HG02759 (cell line): ENCODE measurements around the gene ADAMTS2.
"Not testable (repeated sequence)": the region's sequence is repeated elsewhere in the genome, so short reads cannot be mapped to it uniquely, and the experiment has no call there.

Experiments used
- ATAC-seq: cut with Tn5 transposase; IDR thresholded peaks from one replicate; pipeline ENCODE4 v1.9.1; 2021; ENCODE audit warnings: mild to moderate bottlenecking, moderate library complexity; ENCODE audit not compliant: unreplicated experiment

The ADAMTS2 gene

DNA sequence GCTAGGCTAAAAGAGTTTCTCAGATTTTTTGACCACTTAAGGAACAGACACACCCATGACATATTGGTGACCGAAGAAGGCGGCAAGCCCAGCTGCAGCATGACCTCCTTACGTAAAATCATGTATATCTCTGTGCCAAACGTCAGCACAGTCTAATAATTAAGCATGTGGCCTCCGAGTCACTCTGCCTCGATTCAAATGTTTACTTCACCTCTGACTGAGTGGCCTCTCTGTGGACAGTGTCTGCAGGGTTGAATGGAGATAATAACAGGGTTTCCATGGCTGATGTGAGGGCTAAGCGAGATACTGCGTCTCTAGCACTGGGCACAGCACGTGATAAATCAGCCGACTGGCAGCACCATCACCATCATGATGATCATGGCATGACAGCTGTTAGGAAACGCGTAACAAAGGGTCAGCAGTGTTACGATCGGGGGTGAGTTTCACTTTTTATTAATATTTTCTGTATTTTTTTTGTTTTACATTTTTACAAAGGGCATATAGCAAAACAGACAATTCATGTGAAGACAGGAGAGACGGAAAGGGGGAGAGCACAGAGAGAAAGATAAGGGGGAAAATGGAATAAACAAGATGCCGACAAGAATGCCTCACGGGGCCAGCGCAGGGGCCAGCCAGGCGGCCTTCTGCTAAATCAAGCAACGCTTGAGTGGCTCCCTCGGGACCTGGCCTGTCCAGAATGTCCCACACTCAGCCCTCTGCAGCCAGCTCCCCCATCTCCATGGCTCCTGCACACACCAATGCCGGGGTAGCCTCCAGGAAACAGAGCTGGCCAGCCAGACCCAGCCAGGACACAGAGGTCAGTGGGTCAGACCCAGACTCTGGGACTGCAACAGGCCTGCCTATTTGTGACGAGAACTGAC lies 60.3 kb downstream of the ADAMTS2 start:
- no peak for ATAC-seq

DNA sequence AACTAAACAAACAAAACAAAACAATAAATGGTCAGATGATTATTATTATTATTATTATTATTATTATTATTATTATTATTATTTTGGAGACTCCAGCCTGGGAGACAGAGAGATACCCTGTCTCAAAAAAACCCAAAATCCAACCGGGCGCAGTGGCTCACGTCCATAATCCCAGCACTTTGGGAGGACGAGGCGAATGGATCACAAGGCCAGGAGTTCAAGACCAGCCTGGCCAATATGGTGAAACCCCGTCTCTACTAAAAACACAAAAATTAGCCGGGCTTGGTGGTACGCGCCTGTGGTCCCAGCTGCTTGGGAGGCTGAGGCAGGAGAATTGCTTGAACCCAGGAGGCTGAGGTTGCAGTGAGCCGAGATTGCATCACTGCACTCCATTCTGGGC lies 61.4 kb downstream of the ADAMTS2 start:
- not testable (repeated sequence) for ATAC-seq

DNA sequence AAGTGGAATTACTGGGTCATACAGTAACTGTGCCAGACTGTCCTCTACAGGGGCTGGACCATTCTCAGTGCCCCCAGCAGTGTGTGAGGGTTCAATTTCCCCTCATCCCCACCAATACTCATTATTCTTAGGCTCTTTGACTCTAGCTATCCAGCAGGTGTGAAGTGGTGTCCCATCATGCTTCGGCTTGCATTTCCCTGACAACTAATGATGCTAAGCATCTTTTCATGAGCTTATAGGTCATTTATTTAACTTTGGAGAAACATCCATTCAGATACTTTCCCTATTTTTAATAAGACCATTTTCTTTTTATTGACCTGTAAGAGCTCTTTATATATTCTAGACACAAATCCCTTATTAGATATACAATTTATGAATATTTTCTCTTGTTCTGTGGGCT lies 63.6 kb downstream of the ADAMTS2 start:
- ATAC-seq = no peak

DNA sequence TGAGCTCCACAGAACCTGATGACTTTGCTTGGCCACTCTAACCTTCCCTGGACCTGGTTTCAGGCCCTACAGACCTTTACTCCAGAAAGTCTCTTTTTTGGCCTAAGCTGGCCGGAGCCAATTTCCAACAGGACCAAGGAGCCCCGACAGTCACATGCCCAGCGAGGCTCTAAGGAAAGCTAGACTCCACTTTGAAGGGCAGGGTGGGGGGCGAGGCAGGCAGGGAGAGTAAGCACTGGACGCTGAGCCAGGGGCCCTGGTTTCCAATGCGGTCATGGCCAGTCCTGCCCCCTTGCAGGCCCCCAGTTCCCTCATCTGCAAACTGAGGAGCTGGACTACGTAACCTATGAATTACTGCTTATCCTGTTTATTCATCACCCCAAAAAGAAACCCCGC lies 65.2 kb downstream of the ADAMTS2 start:
- no peak for ATAC-seq

DNA sequence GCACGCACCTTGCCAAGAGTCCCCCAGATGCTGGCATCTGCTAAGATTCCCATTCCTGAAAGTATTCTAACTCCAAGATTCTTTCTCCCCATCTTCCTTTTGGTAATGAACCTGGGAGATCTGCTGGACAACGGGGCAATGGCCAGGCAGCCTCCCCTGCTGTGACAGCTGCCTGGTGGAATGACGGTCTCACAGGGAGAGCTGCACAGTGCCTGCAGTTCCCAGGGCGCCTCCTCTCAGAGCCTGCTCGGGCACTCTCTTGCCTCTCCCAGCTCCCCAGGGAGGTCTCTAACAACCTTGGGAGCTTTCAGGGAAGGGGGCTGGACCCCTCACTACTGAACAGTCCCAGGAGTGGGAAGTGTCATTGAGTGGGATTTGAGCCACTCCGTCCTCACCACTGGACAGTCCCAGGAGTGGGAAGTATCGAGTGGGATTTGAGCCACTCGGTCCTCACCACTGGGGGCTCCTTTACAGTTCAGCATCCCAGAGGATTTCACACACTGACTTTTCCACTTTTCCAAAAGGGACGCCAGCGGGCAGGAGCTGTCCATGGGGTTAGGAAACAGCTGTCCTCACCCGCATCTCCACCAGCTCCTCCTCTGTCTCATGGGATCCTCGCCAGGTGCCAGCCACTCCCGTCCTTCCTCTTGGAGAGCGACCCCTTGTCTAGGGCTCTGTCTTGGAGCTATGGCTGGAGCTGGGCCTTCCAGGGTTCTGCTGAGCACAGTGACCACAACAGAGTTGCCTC lies 65.7 kb downstream of the ADAMTS2 start:
- no peak for ATAC-seq

DNA sequence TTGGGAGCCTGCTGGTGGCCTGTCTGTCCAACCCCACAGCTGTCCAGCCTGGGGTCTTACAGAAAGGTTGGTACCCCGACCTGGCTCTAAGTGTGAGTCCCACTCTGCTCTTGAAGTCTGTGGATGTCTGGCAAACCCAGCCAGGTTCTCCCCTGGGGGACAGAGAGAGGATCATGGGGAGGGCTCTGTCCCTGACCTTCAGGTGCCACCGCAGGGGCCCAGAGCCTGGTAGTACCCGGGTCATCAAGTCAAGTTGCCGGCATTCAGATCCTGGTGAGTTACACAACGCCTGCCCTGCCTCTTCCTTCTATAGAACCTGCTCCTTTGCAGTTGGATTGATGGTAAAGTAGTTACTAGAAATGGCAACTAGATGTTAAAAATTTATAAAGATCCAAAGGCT lies 66.7 kb downstream of the ADAMTS2 start:
- ATAC-seq = no peak

DNA sequence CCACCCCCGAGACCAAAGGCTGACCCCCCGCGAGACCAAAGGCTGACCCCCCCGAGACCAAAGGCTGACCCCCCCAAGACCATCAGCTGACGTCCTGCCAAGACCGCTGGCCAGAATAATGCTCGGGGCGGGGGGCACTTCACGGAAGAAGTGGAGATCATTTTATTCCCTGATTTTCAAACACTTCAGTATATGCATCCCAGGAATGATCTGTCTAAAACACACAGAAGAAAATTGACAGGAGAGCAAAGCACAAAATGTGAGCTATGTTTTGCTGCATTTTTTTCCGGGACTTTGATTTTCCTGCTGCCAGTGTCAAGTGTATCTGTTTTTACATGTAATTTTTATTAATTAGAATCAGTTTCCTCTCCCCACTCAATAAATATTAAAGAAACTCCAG lies 67.1 kb downstream of the ADAMTS2 start:
- no peak for ATAC-seq

DNA sequence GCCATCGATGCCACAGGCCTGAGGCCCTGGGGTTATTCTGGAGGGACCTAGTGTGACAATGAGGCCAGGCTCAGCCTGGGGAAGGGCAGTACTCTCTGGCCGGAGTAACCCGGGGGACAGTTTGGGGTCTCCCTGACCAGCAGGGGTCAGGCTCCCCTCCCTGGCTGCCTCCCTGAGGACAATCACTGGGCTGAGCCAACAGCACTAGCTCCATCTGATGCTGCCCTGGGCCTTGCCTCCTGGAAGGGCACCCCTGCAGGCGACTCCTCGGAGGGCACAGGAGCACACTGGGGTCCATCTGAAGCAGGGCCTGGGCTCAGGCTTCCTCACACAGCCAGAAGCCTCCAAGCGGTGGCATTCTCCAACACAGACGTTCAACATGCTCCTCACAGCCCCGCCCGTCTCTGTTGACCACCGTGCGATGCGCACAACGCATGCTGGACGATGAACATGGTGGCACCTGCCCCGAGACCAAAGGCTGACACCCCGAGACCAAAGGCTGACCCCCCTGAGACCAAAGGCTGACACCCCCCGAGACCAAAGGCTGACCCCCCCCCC lies 68.3 kb downstream of the ADAMTS2 start:
- ATAC-seq = no peak

DNA sequence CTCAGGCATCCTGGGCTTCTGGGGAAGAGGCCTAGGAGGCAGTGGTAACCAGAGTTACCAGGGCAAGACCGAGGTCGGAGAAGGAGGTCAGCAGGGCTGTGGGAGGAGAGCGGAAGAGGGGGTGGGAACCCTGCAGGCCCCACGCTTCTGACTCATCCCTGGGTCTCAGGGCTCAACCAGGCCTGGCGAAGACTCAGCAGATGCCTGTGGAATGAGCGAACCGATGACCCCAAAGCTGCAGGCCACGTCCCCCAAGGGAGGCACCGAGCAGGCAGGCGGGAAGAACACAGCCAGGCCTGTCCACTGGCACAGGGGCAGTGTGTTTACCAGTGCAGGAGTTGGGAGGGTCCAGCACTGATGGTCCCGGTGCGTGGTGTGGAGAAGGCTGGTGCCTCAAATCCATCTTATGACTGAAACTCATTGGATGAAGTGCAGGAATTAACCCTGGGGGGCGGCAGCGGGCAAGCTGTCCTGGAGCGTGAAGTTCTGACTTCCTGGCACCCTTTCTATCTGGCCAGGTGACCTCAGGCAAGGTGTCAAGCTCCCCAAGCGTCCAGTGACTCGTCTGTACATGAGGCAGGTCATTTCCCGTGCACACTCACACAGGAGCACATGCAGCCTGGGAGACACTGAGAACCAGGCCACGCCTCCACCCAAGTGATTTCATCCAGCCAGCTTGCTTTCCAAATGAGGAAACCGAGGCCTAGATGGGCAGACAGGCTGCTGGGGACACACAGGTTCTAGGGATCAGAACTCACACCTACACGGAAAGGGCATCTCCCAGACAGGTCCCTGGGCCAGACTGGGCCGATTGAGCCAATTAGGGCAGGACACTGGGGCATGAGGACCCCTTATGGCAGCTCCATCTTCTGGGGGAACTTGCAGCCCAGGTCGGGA lies 69.1 kb downstream of the ADAMTS2 start:
- ATAC-seq = no peak

DNA sequence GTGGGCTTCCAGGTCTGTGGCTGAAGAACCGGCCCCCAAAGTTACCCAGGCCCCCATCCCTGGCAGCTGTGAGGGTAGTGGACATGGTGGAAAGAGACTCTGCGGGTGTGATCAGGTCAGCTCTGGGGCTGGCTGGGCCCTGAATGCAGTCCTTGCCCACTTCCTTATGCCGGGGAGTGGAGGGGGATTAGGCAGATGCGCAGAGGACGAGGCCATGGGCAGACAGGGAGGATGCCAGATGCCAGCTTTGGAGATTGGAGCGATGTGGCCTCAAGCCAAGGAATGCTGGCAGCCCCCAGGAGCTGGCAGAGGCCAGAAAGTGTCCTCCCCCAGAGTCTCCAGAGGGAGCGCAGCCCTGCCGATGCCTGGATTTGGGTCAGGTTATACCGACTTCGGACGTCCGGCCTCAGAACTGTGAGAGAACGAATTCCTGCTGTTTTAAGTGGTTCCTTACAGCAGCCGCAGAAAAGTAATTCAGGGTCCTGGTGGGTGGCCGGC lies 69.8 kb downstream of the ADAMTS2 start:
- ATAC-seq = no peak

DNA sequence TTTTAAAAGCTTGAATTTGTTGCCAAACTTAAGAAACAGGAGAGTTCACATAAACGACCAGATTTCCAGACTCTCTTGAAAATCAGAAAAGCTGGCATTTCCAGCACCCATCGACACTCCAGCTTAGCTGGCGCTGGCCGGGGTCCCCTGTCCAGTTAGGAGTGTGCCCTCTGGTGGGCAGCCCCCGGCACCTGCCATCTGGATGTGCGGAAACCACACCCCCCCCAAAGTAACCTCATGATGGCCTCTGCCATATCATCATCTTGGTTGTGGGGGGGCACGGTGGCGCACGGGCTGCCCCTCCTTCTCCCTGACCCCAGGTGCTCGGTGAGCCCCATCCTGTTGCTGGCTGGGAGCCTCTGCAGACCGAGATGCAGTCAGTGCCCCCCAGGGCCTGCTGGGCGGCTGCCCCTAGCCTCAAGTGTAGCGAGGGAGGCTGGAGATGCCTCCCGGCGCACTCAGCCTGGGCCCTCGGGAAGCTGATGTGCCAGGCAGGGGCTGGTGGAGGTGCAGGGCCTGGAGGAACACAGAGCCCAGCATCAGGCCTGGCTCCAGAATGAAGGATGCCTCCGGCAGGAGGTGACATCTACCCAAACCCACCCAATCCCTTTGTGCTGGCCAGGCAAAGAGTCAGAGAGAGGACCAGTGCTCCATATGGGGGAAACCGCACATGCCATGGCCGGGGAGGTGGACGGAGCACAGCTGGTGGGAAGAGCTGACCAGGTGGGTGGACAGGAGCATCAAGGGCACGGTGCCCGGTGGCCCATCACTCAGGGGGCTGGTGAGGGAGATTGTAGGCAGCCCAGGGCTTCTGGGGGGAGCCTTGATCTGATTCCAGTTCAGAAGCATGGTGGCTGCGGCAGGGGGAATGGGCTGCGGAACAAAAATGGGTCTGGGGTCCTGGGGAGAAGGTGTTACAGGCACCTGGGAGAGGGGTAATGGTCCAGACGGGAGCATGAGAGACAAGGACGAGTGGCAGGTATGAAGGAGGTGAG lies 70.6 kb downstream of the ADAMTS2 start:
- ATAC-seq = no peak

DNA sequence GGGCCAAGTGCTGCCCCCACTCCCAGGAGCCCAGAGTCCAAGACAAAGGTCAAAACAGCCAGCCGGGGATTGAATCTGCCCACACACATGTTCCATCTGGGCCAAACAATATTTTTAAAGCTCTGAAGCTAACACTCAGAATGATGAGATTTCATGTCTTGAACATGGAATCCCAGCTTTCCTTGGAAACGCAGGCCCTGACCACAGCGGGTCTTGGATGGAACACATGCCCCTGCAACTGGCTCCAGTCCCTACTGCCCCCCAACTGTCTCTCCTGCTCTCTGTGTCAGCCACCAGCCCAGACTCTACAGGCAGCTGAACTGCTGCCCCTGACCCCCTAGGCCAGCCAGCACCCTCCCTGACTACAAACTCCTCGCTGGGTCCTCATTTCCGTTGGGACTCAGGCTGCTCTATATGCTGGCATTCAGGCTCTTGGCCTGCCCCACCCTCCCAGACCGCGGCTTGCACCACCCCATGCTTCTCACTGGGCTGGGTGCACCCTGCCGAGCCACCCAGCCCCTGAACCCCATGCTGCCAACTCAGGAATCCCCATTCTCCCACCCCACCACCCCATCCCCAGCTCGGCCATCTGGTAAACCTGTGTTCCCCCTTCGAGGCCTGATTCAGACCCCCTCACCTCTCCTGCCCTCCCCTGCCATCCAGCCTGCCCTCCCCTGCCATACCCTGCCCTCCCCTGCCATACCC lies 71.7 kb downstream of the ADAMTS2 start:
- no peak for ATAC-seq

DNA sequence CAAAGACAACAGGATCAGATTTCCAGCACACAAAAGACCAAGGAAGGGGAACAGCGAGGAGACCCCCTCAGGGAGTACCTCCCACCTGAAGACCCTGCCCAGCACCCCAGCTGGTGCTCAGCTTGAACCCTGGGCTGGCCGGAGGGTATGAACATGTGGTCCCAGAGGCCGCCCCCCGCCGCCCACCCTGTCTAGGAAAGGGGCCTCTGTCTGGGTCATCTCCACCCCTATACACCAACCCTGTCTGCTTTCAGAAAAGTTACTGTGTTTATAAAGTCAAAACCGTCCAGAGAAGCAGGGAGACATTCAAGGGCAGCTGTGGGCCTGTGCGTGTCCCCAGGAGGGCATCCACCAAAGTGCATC lies 72.2 kb downstream of the ADAMTS2 start:
- no peak for ATAC-seq

DNA sequence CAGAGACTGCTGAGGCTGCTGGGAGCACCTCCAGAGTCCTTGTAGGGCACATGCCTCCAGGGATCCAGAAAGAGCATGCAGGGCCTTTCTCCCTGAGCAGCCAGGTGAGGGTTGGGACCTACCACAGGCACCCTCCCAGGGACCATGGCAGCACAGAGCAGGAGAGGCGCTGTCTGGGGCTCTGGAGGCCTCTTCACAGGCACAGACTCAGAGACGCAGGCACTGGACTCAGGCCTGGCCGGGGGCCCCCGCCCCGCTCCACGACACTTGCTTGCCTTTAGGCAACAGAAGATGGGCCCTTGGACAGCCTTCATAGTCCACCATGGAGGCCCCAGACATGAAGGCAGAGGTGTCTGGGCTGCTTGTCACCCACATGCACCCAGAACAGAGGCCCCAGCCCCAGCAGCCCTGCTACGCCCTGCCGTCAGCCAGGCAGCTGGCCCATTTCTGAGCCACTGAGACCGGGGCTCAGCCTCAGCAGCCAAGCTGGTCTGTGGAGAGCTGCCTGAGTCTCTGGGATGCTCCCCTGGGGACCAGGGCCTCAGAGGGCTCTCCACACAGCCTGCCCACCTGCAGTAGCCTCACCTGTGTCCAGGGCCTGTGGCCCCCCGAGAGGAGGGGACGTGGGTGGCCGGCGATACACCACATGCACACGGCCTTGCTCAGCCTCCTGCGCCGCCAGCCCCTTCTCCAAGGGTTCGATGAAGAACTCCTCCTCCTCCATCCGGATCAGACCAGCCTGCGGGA lies 72.8 kb downstream of the ADAMTS2 start:
- no peak for ATAC-seq

DNA sequence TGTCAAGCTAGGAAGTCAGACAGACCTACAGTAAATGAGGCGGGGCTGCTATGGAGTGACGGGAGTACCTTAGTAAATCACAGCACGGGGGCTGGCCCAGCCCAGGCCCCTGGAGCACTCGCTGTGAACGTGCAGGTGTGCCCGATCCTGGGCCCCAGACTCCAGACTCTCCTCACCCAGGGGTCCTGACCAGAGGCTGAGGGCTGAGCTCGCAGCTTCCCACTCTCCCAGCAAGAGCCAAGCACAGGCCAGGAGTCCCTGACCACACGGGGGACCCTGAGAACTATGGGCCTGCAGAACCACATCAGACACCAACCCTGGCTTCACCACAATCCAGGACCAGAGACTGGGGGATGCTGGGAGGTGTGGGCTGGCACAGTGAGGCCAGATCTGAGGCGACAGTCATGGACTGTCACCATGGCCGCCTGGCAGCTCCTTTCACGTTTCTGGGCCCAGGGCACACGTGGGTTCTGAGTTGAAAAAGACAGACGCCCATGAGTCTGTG lies 73.4 kb downstream of the ADAMTS2 start:
- ATAC-seq = no peak

DNA sequence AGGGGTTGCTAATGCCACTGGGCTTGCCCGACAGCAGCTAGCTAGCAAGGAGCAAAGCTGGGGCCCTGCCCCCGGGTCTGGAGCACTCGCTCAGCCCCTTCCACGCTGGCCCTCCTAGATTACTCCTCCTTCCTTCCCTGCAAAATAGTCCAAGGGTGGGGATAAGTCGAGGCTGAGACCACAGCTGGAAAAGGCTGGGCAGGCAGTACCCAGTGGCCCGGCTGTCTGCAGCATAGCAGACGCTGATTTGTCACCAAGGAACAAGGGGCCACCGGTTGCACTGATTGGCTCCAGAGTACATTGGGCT lies 73.9 kb downstream of the ADAMTS2 start:
- ATAC-seq = no peak

DNA sequence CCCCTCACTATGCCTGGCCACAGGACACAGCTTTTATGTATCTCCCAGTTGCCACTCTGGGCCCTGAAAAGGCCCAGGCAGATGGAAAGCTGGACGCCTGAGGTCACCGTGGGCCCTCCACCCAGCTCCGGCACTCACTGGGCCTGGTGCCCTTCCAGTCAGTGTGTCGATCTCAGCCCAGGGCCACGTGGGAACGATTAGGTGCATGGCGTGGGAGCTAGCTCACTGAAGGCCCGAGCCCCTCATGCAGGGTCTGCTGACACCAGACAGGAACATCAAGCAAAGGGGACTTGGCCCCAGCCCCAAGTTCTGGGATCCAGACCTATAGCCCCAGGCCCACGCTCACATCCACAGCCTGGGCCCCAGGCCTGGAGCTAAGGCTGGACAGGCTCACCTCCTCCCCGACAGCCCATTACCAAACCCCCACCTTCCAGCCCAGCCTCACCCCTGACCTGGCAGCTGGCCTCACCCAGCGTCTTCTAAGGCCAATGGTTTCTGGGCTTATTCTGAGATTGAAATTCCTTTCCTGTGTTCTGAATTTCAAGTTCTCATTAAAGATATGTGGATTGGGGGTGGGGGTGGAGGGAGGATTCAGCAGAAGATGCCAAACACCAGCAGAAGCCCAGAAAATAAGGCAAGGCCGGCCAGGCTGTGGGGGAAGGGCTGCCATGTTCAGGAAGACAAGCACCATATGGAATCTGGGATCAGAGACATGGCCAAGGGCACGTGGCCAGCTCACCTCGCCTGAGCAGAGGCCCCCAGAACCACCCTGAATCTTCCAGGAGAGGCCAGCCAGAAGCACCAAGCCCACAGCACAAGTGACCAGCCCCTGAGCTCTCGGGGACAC lies 74.5 kb downstream of the ADAMTS2 start:
- ATAC-seq = no peak
